Kidney epithelial cell (primary cell): Measurements from ENCODE around the gene TRPC4AP. TPM values are rescaled to one million over a fixed set of nuclear protein-coding genes. Genes with fewer than 3 reads are reported as not detected.

Experiments
- DNase-seq: peaks from one replicate; pipeline ENCODE4 v3.0.0-alpha.2; 2010; ENCODE audit warnings: low read depth
- H3K27me3 ChIP-seq: 2 replicates; pipeline ENCODE4 v1.6.0; 2011; ENCODE audit warnings: low read length; ENCODE audit not compliant: control insufficient read depth, insufficient read depth
- H3K36me3 ChIP-seq: 2 replicates; pipeline ENCODE4 v1.5.1; 2011; ENCODE audit warnings: low read length; ENCODE audit not compliant: control insufficient read depth, insufficient read depth
- H3K4me3 ChIP-seq: 2 replicates; pipeline ENCODE4 v1.5.1; 2011; ENCODE audit warnings: low read depth, mild to moderate bottlenecking, control low read depth, low read length
- total RNA-seq: library from RNA; depleted of rRNA; stranded (reverse); fragments of >200 nt; gene quantifications from 2 replicates; pipeline ENCODE4 v1.2.3, GENCODE V29; 2015
- TF ChIP-seq, protein P1 (sequence below): IDR thresholded peaks from 2 replicates; pipeline ENCODE4 v1.5.1; 2011; ENCODE audit warnings: mild to moderate bottlenecking, moderate library complexity, low read length, control low read depth, inconsistent platforms; ENCODE audit not compliant: insufficient read depth, poor library complexity, severe bottlenecking

TRPC4AP gene
- total RNA-seq, 1 donor from 2014 or later: 78.8 TPM

GRCh38 chr20:34979366-34980153 lies 113.0 kb downstream of the TRPC4AP start:
- DNase-seq: no peak
- Histone ChIP-seq H3K4me3 (no peak overlapping the region), H3K27me3 (peaks cover 16% of the 10 kb centered on the region), H3K36me3 (no peaks in the 10 kb centered on the region)
- TF ChIP-seq, protein P1, sequence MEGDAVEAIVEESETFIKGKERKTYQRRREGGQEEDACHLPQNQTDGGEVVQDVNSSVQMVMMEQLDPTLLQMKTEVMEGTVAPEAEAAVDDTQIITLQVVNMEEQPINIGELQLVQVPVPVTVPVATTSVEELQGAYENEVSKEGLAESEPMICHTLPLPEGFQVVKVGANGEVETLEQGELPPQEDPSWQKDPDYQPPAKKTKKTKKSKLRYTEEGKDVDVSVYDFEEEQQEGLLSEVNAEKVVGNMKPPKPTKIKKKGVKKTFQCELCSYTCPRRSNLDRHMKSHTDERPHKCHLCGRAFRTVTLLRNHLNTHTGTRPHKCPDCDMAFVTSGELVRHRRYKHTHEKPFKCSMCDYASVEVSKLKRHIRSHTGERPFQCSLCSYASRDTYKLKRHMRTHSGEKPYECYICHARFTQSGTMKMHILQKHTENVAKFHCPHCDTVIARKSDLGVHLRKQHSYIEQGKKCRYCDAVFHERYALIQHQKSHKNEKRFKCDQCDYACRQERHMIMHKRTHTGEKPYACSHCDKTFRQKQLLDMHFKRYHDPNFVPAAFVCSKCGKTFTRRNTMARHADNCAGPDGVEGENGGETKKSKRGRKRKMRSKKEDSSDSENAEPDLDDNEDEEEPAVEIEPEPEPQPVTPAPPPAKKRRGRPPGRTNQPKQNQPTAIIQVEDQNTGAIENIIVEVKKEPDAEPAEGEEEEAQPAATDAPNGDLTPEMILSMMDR: no peak

- Histone ChIP-seq H3K27me3 (peaks cover 5% of the 10 kb centered on the region), H3K4me3 (no peak overlapping the region), H3K36me3 (no peaks in the 10 kb centered on the region)
- TF ChIP-seq, protein P1: no peak
- DNase-seq: no peak
Observed at GRCh38 chr20:34978092-34978744, 114.4 kb downstream of the TRPC4AP start.

DNA sequence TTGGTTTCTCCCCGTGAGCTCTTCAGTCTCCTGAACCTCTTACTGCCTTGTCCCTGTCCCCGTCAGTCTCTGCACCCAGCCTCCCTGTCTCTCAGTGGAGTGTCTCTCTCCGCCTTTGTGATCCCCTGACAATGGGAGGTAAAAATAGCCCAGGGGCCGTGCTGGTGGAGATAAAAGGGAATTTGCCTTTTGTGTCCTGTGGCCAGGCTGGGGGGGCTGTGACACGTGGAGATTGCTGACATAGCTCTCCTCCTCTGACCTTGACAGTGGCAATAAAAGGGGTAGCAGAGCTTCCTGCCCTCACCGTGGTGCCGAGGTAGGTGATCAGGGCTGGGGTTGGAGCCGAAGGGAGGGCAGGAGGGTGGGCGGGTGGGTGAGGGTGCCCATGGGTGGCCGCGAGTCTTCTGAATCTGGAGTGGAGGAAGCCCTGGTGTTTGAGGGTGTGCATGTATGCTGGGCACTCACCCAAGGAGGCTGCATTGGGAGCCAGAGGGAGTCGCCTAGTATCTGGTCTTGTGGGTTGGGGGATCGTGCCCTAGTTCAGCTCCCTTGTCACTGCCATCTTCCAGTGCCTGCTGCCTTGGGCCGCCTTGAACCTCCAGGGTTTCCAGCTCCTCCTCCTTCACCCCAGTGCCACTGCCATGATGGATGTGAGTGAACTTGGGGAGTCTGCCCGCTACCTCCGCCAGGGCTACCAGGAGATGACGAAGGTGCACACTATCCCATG lies 115.1 kb downstream of the TRPC4AP start:
- no peaks in the 10 kb centered on the region for H3K36me3 ChIP-seq
- DNase-seq: no peak
- TF ChIP-seq, protein P1: no peak

DNA sequence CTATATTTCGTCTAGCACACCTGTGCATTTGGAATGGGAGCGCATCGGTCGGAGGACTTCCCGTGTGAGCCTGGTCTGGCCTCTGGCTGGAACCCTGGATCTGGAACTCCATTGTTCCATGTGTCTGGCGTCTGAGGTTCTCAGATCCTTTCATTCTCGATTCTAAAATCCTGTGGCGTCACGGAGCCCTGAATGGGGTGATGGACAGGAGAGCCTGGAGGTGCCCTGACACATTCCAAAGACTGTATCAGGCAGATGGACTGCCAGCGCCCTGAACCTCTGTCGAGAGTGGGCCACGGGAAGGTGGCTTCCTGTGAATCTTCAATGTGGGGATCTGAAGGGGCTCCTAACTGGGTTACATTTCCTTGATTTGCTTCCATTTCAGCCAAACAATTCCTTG lies 116.3 kb downstream of the TRPC4AP start:
- DNase-seq: no peak
- peaks cover 5% of the 10 kb centered on the region for H3K27me3 ChIP-seq
- H3K36me3 ChIP-seq: no peaks in the 10 kb centered on the region
- TF ChIP-seq, protein P1: no peak
- H3K4me3 ChIP-seq: no peak overlapping the region

More for the DNA sequence above, 115.1 kb downstream of the TRPC4AP start:
- Histone ChIP-seq H3K27me3 (peaks cover 5% of the 10 kb centered on the region), H3K4me3 (no peak overlapping the region)

DNA sequence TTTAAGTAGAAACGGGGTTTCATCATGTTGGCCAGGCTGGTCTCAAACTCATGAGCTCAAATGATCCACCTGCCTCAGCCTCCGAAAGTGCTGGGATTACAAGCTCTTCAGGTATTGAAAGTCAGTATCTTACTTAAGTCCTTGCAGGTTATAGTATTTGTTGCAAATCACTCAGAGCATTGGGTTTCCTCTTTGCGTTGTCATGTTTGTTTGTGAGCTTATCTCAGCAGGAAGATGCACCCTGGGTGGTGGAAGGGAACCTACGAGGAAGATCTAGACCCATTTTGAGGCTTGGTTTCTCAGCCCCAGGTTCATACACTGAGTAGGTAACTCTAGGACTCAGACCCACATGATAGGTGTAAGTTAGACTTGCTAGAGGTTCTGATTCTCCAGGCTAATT lies 118.4 kb downstream of the TRPC4AP start:
- DNase-seq: no peak
- peaks cover 5% of the 10 kb centered on the region for H3K27me3 ChIP-seq
- no peaks in the 10 kb centered on the region for H3K36me3 ChIP-seq
- H3K4me3 ChIP-seq: no peak overlapping the region
- TF ChIP-seq, protein P1: no peak
